Ascending aorta (tissue), 2 donors: ENCODE measurements around the gene STK10. TPM values are rescaled to one million over a fixed set of nuclear protein-coding genes. Genes with fewer than 3 reads are reported as not detected.

Source experiments
- DNase-seq, 2 donors: peaks; one replicate each; pipeline ENCODE4 v3.0.0-alpha.2; 2019; ENCODE audit warnings: low spot score in 2 of 2
- H3K27ac ChIP-seq, 2 donors: fragments of 200-600 bp; sonication (generic); one replicate each; pipeline ENCODE4 v1.5.1; 2016 to 2017; ENCODE audit warnings: mild to moderate bottlenecking in 1 of 2
- H3K27me3 ChIP-seq: fragments of 200-600 bp; sonication (generic); one replicate; pipeline ENCODE4 v1.5.1; 2017
- H3K36me3 ChIP-seq, 2 donors: fragments of 200-600 bp; sonication (generic); one replicate each; pipeline ENCODE4 v1.5.1; 2016
- H3K4me1 ChIP-seq, 2 donors: fragments of 200-600 bp; sonication (generic); one replicate each; pipeline ENCODE4 v1.5.1; 2016 to 2017; ENCODE audit warnings: mild to moderate bottlenecking in 1 of 2
- H3K4me3 ChIP-seq, 2 donors: fragments of 200-600 bp; sonication (generic); one replicate each; pipeline ENCODE4 v1.5.1; 2016 to 2017; ENCODE audit warnings: mild to moderate bottlenecking in 1 of 2
- H3K9me3 ChIP-seq, 2 donors: fragments of 200-600 bp; sonication (generic); one replicate each; pipeline ENCODE4 v1.5.1; 2016
- intact Hi-C: fragments of 100-400 bp; cut with DNase I; formaldehyde crosslinking; loops from one replicate; pipeline ENCODE4 v1.15.1; 2023
- total RNA-seq: library from RNA; depleted of rRNA; stranded (reverse); fragments of >200 nt; gene quantifications from one replicate; pipeline ENCODE4 v1.1.0, GENCODE V29; 2016
- TF ChIP-seq, protein P1 (sequence below), 3 experiments: fragments of 200-600 bp in 2 of 3; fragments of 450-650 bp in 1 of 3; sonication (generic) in 2 of 3; IDR thresholded peaks; one replicate each; pipeline ENCODE4 v1.5.1; 2016 to 2019; ENCODE audit warnings: antibody characterized with exemption in 3 of 3, mild to moderate bottlenecking in 1 of 3, moderate library complexity in 1 of 3

The STK10 gene
- total RNA-seq, 1 donor from 2014 or later = 18.4 TPM

DNA sequence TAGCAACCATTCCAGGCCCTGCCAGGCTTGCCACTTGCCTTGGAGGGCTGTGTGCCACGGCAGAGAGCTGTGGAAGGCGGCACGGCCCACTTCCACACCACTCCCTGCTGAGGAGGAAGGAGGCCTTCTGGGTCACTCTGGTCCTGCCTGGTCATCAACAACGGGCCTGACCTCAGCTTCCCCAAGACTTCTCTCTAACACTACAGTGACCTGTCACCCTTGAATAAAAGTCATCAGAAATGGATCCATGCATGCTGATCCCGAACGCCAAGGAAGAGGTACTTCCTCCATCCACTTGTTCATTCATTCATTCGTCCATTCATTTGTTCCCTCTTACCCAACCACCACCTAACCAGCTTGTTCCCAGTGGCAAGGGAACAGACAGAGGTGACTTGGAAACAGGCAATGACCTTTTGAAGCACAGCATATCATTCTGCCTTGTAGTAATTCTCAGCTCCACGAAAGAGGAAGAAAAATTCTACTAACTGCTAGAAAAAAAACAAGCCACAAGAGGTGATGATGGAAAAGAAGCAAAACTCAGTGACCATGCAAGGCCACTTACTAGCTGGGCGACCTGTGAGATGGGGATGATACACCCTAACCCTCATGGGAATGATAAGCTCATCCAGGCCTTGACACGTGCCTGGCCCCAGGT lies 58.6 kb downstream of the STK10 start:
- Histone ChIP-seq H3K27me3 (no peaks in the 10 kb centered on the region), H3K4me3 (no peak overlapping the region), H3K36me3 (no peaks in the 10 kb centered on the region), H3K27ac (no peak overlapping the region), H3K9me3 (peaks cover 0 to under 1% of the 10 kb centered on the region in 2 donors), H3K4me1 (no peaks in the 10 kb centered on the region)
- intact Hi-C loops = no loop called here
- no peak for DNase-seq
- TF ChIP-seq, protein P1, sequence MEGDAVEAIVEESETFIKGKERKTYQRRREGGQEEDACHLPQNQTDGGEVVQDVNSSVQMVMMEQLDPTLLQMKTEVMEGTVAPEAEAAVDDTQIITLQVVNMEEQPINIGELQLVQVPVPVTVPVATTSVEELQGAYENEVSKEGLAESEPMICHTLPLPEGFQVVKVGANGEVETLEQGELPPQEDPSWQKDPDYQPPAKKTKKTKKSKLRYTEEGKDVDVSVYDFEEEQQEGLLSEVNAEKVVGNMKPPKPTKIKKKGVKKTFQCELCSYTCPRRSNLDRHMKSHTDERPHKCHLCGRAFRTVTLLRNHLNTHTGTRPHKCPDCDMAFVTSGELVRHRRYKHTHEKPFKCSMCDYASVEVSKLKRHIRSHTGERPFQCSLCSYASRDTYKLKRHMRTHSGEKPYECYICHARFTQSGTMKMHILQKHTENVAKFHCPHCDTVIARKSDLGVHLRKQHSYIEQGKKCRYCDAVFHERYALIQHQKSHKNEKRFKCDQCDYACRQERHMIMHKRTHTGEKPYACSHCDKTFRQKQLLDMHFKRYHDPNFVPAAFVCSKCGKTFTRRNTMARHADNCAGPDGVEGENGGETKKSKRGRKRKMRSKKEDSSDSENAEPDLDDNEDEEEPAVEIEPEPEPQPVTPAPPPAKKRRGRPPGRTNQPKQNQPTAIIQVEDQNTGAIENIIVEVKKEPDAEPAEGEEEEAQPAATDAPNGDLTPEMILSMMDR (IDR thresholded peaks at IDR 0.05) = no peak

GRCh38 chr5:172127581-172127980 lies 60.4 kb downstream of the STK10 start:
- Histone ChIP-seq H3K36me3 (no peaks in the 10 kb centered on the region), H3K27ac (no peak overlapping the region), H3K4me1 (no peaks in the 10 kb centered on the region), H3K27me3 (no peaks in the 10 kb centered on the region), H3K9me3 (no peaks in the 10 kb centered on the region), H3K4me3 (no peak overlapping the region)
- TF ChIP-seq, protein P1 (IDR thresholded peaks at IDR 0.05) = no peak
- no peak for DNase-seq
- intact Hi-C loops = no loop called here

GRCh38 chr5:172123269-172123692 lies 64.7 kb downstream of the STK10 start:
- Histone ChIP-seq H3K27ac (no peak overlapping the region), H3K9me3 (no peaks in the 10 kb centered on the region), H3K27me3 (no peaks in the 10 kb centered on the region), H3K4me1 (no peaks in the 10 kb centered on the region), H3K4me3 (no peak overlapping the region), H3K36me3 (no peaks in the 10 kb centered on the region)
- TF ChIP-seq, protein P1 (IDR thresholded peaks at IDR 0.05) = peak in 1 of 3 experiments; percentile 6
- DNase-seq = no peak
- intact Hi-C loops = loop anchor here (5.0 kb wide), 1 partner anchor 269 kb away; no protein-coding TSS in a partner anchor

- H3K9me3 ChIP-seq = no peaks in the 10 kb centered on the region
- no peak overlapping the region for H3K4me3 ChIP-seq
- H3K27ac ChIP-seq = no peak overlapping the region
- no peak for DNase-seq
- TF ChIP-seq, protein P1 (IDR thresholded peaks at IDR 0.05) = no peak
- H3K27me3 ChIP-seq = no peaks in the 10 kb centered on the region
- H3K4me1 ChIP-seq = no peaks in the 10 kb centered on the region
- intact Hi-C loops = loop anchor here (5.0 kb wide), 1 partner anchor 272 kb away; no protein-coding TSS in a partner anchor
- peaks cover 0 to 9% of the 10 kb centered on the region in 2 donors for H3K36me3 ChIP-seq
Measured at GRCh38 chr5:172119921-172120688, 67.9 kb downstream of the STK10 start.

- Histone ChIP-seq H3K27ac (no peak overlapping the region), H3K4me3 (no peak overlapping the region), H3K4me1 (no peaks in the 10 kb centered on the region), H3K27me3 (no peaks in the 10 kb centered on the region), H3K36me3 (peaks cover 0 to 9% of the 10 kb centered on the region in 2 donors), H3K9me3 (no peaks in the 10 kb centered on the region)
- TF ChIP-seq, protein P1 (IDR thresholded peaks at IDR 0.05) = no peak
- intact Hi-C loops = no loop called here
- DNase-seq = no peak
Measured at GRCh38 chr5:172118891-172119290, 69.1 kb downstream of the STK10 start.
